Mesodermal cell (in vitro differentiated cells): ENCODE results near the gene TMEM132D.

Source experiments
- H3K27ac ChIP-seq: 2 replicates; pipeline ENCODE4 v1.7.0; 2013; ENCODE audit warnings: mild to moderate bottlenecking, low read depth, low read length, moderate library complexity; ENCODE audit not compliant: severe bottlenecking
- H3K36me3 ChIP-seq: 2 replicates; pipeline ENCODE4 v1.7.1; 2013; ENCODE audit warnings: mild to moderate bottlenecking, low read length, moderate library complexity; ENCODE audit not compliant: control insufficient read depth, insufficient read depth
- H3K4me1 ChIP-seq: one replicate; pipeline ENCODE4 v1.7.1; 2013; ENCODE audit warnings: mild to moderate bottlenecking, low read length; ENCODE audit not compliant: insufficient read depth, control insufficient read depth, poor library complexity, severe bottlenecking
- H3K4me3 ChIP-seq: 2 replicates; pipeline ENCODE4 v1.7.0; 2013; ENCODE audit warnings: low read length, control low read depth, mild to moderate bottlenecking; ENCODE audit not compliant: insufficient read depth, poor library complexity, severe bottlenecking; ENCODE audit errors: extremely low read depth
- H3K9me3 ChIP-seq: 2 replicates; pipeline ENCODE4 v1.7.1; 2013; ENCODE audit warnings: mild to moderate bottlenecking, low read length, moderate library complexity; ENCODE audit not compliant: control insufficient read depth
- WGBS, 2 experiments: methylation state at CpG; one replicate each; pipeline ENCODE4 v1.1.5; 2013; ENCODE audit warnings: missing lambda C conversion rate in 2 of 2; ENCODE audit not compliant: insufficient coverage in 2 of 2; 5-methylcytosine and 5-hydroxymethylcytosine counted together

TMEM132D gene

GRCh38 chr12:129337413-129337812 lies 566.4 kb downstream of the TMEM132D start:
- Histone ChIP-seq H3K4me1 (no peaks in the 10 kb centered on the region), H3K9me3 (no peaks in the 10 kb centered on the region), H3K27ac (no peak overlapping the region), H3K4me3 (no peak overlapping the region), H3K36me3 (no peaks in the 10 kb centered on the region)
- WGBS, 2 experiments, result 91 to 94% methylated on average over 14 to 15 of the region's 17 CpGs

GRCh38 chr12:129335773-129336172 lies 568.1 kb downstream of the TMEM132D start:
- Histone ChIP-seq H3K36me3 (no peaks in the 10 kb centered on the region), H3K27ac (no peak overlapping the region)

GRCh38 chr12:129332286-129332685 lies 571.5 kb downstream of the TMEM132D start:
- no peak overlapping the region for H3K4me3 ChIP-seq

More at GRCh38 chr12:129335773-129336172, 568.1 kb downstream of the TMEM132D start:
- H3K9me3 ChIP-seq, result no peaks in the 10 kb centered on the region
- no peak overlapping the region for H3K4me3 ChIP-seq
- no peaks in the 10 kb centered on the region for H3K4me1 ChIP-seq

GRCh38 chr12:129331356-129332085 lies 572.3 kb downstream of the TMEM132D start:
- no peaks in the 10 kb centered on the region for H3K9me3 ChIP-seq
- WGBS, 2 experiments, result 80 to 100% methylated on average over 1 of the region's 7 CpGs

More at GRCh38 chr12:129332286-129332685, 571.5 kb downstream of the TMEM132D start:
- Histone ChIP-seq H3K36me3 (no peaks in the 10 kb centered on the region), H3K4me1 (no peaks in the 10 kb centered on the region), H3K27ac (no peak overlapping the region), H3K9me3 (no peaks in the 10 kb centered on the region)
- 83 to 100% methylated on average over 1 of the region's 2 CpGs for WGBS, 2 experiments

GRCh38 chr12:129328235-129328634 lies 575.6 kb downstream of the TMEM132D start:
- Histone ChIP-seq H3K4me3 (no peak overlapping the region), H3K4me1 (no peaks in the 10 kb centered on the region), H3K27ac (no peak overlapping the region), H3K9me3 (no peaks in the 10 kb centered on the region), H3K36me3 (no peaks in the 10 kb centered on the region)
- WGBS, 2 experiments, result 88 to 100% methylated on average over 2 of the region's 4 CpGs

More at GRCh38 chr12:129331356-129332085, 572.3 kb downstream of the TMEM132D start:
- H3K4me3 ChIP-seq, result no peak overlapping the region
- H3K4me1 ChIP-seq, result no peaks in the 10 kb centered on the region
- H3K36me3 ChIP-seq, result no peaks in the 10 kb centered on the region
- H3K27ac ChIP-seq, result no peak overlapping the region

GRCh38 chr12:129325566-129325965 lies 578.3 kb downstream of the TMEM132D start:
- H3K9me3 ChIP-seq, result no peaks in the 10 kb centered on the region
- H3K4me1 ChIP-seq, result no peaks in the 10 kb centered on the region
- H3K27ac ChIP-seq, result no peak overlapping the region
- H3K4me3 ChIP-seq, result no peak overlapping the region
- WGBS, 2 experiments, result 81 to 100% methylated on average over 2 of the region's 2 CpGs
- no peaks in the 10 kb centered on the region for H3K36me3 ChIP-seq

- Histone ChIP-seq H3K36me3 (no peaks in the 10 kb centered on the region), H3K27ac (no peak overlapping the region), H3K4me3 (no peak overlapping the region), H3K9me3 (no peaks in the 10 kb centered on the region), H3K4me1 (no peaks in the 10 kb centered on the region)
- 68 to 75% methylated on average over 4 of the region's 4 CpGs for WGBS, 2 experiments
Measured at GRCh38 chr12:129312048-129312447, 591.8 kb downstream of the TMEM132D start.

- WGBS, 2 experiments, result 40% methylated on average over 1 of the region's 2 CpGs; no CpG with 5 or more reads in 1 of the 2 experiments
- no peak overlapping the region for H3K27ac ChIP-seq
- H3K9me3 ChIP-seq, result no peaks in the 10 kb centered on the region
- H3K36me3 ChIP-seq, result no peaks in the 10 kb centered on the region
- no peak overlapping the region for H3K4me3 ChIP-seq
- H3K4me1 ChIP-seq, result no peaks in the 10 kb centered on the region
Measured at GRCh38 chr12:129310346-129310745, 593.5 kb downstream of the TMEM132D start.

- H3K27ac ChIP-seq, result no peak overlapping the region
- WGBS, 2 experiments, result 88 to 94% methylated on average over 1 to 2 of the region's 4 CpGs
- no peak overlapping the region for H3K4me3 ChIP-seq
Measured at GRCh38 chr12:129305851-129306250, 598.0 kb downstream of the TMEM132D start.

GRCh38 chr12:129304529-129304928 lies 599.3 kb downstream of the TMEM132D start:
- WGBS, 2 experiments, result 90 to 100% methylated on average over 2 to 3 of the region's 7 CpGs
- Histone ChIP-seq H3K4me1 (no peaks in the 10 kb centered on the region), H3K4me3 (no peak overlapping the region), H3K27ac (no peak overlapping the region), H3K9me3 (no peaks in the 10 kb centered on the region), H3K36me3 (no peaks in the 10 kb centered on the region)

More at GRCh38 chr12:129305851-129306250, 598.0 kb downstream of the TMEM132D start:
- no peaks in the 10 kb centered on the region for H3K9me3 ChIP-seq
- H3K4me1 ChIP-seq, result no peaks in the 10 kb centered on the region
- H3K36me3 ChIP-seq, result no peaks in the 10 kb centered on the region

GRCh38 chr12:129300011-129300410 lies 603.8 kb downstream of the TMEM132D start:
- Histone ChIP-seq H3K4me1 (no peaks in the 10 kb centered on the region), H3K36me3 (no peaks in the 10 kb centered on the region), H3K27ac (no peak overlapping the region), H3K9me3 (no peaks in the 10 kb centered on the region), H3K4me3 (no peak overlapping the region)
- WGBS, 2 experiments, result 88 to 95% methylated on average over 6 of the region's 8 CpGs
